Psoas muscle (tissue), 8 donors: ENCODE measurements around the gene CERS6. TPM values are rescaled to one million over a fixed set of nuclear protein-coding genes. Genes with fewer than 3 reads are reported as not detected.

ENCODE experiments used
- ATAC-seq, 4 donors: fragments of 200-7000 bp; cut with Tn5 transposase; one replicate each; pipeline ENCODE4 v1.9.1; 2020; ENCODE audit warnings: moderate library complexity in 3 of 4, mild to moderate bottlenecking in 2 of 4
- DNase-seq, 2 donors: peaks; one replicate each; pipeline ENCODE4 v3.0.0-alpha.2; 2020
- H3K27ac ChIP-seq: fragments of 200-600 bp; one replicate; pipeline ENCODE4 v1.8.0; 2022
- H3K27me3 ChIP-seq, 3 donors: fragments of 200-600 bp in 1 of 3; one replicate each; pipeline versions ENCODE4 v1.6.1 to v1.8.0; 2013 to 2022; ENCODE audit warnings: low read length in 2 of 3, mild to moderate bottlenecking in 2 of 3, moderate library complexity in 1 of 3; ENCODE audit not compliant: insufficient read depth in 3 of 3
- H3K36me3 ChIP-seq, 2 donors: fragments of 200-600 bp in 1 of 2; one replicate each; pipeline versions ENCODE4 v1.6.1 to v1.8.0; 2013 to 2022; ENCODE audit warnings: low read depth in 1 of 2, mild to moderate bottlenecking in 1 of 2, moderate library complexity in 1 of 2; ENCODE audit not compliant: insufficient read depth in 1 of 2
- H3K4me1 ChIP-seq: fragments of 200-600 bp; one replicate; pipeline ENCODE4 v1.8.0; 2022
- H3K4me3 ChIP-seq: fragments of 200-600 bp; one replicate; pipeline ENCODE4 v1.8.0; 2022; ENCODE audit warnings: mild to moderate bottlenecking
- H3K9me3 ChIP-seq: fragments of 200-600 bp; one replicate; pipeline ENCODE4 v1.8.0; 2022
- WGBS, 3 donors: extraction: QIAGEN DNeasy Blood & Tissue Kit; methylation state at CpG; one replicate each; pipeline versions ENCODE4 v1.1.6 to v1.1.7; 2013; 5-methylcytosine and 5-hydroxymethylcytosine counted together
- intact Hi-C, 2 donors: fragments of 100-400 bp; cut with DNase I; formaldehyde crosslinking; loops; one replicate each; pipeline versions ENCODE4 v1.11.0 to v1.14.2; 2022
- polyA plus RNA-seq, 3 donors: library from polyadenylated mRNA; stranded (reverse); fragments of 200-250 nt; gene quantifications; one replicate each; pipeline ENCODE4 v1.2.3, GENCODE V29; 2013
- total RNA-seq, 4 donors: library from RNA; stranded (reverse); fragmentation: NEBNext Ultra II Directional in 2 of 4; extraction: Animal tissue kit (Norgen Biotek cat#: 25700) in 2 of 4; gene quantifications; one replicate each; pipeline versions ENCODE4 v1.2.1 to v1.2.4, GENCODE V29; 2021 to 2023
- TF ChIP-seq, protein P1 (sequence below): fragments of 200-600 bp; IDR thresholded peaks from one replicate; pipeline ENCODE4 v1.8.0; 2022; ENCODE audit warnings: antibody characterized with exemption
- donor health status: healthy with polysubstance abuse.
- donor health status: DM: no; HTN: no; CAD: no; lungs with moderate emphysema.
- donor health status: Bipolar disorder and iron deficiency.
- donor health status: healthy.
- donor health status: DM: yes; HTN: yes; CAD: no.
- donor health status: DM: no; HTN: no; CAD: no.
- donor health status: DM: no; HTN: no; CAD: no.
- donor health status: DM: yes; HTN: yes; CAD: no.

The CERS6 gene
- total and polyA plus RNA-seq, 7 donors = 4.8 to 18.1 (median 11.2) TPM

DNA sequence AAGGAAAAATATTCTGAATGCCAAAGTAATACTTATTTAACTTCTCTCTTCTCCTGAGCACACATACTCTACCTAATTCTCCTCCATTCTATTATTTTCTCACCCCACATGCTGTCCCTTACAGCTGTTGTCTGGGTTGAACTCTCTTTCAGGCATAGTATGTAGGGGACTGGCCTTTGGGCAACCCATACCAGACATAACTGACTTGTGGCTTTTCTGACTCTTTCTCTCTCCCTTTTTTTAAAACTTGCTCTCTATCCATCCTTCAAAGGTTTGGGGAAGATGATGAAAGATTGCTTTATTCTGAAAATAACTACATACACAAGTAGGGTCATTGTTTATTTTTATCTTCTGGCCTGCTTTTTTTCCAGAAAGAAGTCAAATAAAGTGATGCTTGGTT is 276.4 kb downstream of the CERS6 start:
- Histone ChIP-seq H3K36me3 (no peaks in the 10 kb centered on the region), H3K27me3 (no peaks in the 10 kb centered on the region), H3K9me3 (no peaks in the 10 kb centered on the region), H3K4me1 (peaks cover 24% of the 10 kb centered on the region), H3K4me3 (no peak overlapping the region), H3K27ac (no peak overlapping the region)
- intact Hi-C loops = no loop called here
- DNase-seq = no peak
- no peak for ATAC-seq
- TF ChIP-seq, protein P1, sequence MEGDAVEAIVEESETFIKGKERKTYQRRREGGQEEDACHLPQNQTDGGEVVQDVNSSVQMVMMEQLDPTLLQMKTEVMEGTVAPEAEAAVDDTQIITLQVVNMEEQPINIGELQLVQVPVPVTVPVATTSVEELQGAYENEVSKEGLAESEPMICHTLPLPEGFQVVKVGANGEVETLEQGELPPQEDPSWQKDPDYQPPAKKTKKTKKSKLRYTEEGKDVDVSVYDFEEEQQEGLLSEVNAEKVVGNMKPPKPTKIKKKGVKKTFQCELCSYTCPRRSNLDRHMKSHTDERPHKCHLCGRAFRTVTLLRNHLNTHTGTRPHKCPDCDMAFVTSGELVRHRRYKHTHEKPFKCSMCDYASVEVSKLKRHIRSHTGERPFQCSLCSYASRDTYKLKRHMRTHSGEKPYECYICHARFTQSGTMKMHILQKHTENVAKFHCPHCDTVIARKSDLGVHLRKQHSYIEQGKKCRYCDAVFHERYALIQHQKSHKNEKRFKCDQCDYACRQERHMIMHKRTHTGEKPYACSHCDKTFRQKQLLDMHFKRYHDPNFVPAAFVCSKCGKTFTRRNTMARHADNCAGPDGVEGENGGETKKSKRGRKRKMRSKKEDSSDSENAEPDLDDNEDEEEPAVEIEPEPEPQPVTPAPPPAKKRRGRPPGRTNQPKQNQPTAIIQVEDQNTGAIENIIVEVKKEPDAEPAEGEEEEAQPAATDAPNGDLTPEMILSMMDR = no peak

DNA sequence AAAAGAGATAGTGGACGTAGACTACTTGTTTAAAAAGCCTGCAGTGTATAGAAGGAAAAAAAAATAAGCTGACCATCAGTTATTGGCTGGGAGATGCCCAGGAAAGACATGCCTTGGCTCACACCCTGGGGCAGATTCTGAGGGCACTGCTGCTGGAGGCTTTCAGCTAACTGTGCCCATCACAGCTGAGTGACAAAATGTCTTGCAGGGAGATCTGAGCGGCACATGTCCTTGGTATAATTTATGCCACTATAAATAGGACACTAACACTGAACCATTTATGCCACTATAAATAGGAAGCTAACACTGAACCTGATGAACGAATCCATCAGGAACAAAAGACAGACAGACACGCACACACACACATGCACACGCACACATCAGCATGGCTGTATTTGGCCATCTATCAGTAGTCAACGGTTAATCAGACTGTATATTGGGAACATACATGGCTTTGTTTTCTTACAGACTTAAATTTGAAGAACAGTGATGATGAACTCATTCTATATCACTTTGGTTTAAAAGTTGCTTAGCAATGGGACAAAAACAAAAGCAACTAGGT is 278.2 kb downstream of the CERS6 start:
- H3K4me3 ChIP-seq = no peak overlapping the region
- 22 to 47% (median 31%) methylated on average over 6 of the region's 6 CpGs for WGBS, 3 donors
- DNase-seq (peak in 1 of 2 donors; percentile 59), ATAC-seq (peak; percentile 90 to 98 (median 96))
- intact Hi-C loops = no loop called here
- H3K36me3 ChIP-seq = no peaks in the 10 kb centered on the region
- no peaks in the 10 kb centered on the region for H3K9me3 ChIP-seq
- peak overlapping the region; percentile 10 for H3K27ac ChIP-seq
- H3K27me3 ChIP-seq = no peaks in the 10 kb centered on the region
- peaks cover 24% of the 10 kb centered on the region for H3K4me1 ChIP-seq
- TF ChIP-seq, protein P1 = no peak

DNA sequence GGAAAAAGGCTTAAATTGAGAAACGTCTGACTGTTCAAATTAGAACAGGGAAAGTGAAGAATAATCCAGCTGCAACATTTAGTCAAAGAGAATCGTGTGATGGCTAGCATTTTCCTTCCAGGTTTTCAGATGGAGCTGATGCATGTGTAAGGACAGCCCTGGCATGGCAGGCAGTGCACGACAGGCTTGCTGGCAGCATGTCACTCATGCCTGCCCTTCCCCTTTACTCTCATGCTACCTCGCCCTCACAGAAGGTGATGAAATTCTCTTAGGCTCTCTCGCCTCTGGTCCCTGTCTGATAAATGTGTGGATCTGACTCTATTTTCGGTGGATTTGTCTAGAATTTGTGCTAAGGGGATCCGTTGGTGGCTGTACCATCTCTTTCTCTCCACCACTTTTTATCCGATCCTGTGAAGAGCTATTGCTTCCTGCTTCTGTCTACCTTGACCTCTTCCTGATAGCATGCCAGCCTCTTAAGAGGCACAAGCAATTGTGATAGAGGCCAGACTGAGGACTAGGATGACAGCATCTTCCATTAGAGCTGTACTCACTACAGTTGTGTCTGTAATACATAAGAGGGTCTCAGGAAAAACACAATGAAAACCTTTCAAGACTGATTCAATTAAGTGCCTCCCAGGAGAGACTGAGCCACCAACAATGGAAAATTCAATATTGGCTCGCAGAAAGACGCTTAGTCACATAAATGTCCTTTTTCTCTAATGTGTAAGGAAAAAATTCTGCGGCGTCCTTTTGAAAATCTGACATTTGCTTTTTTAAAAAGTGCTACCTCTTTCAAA is 280.8 kb downstream of the CERS6 start:
- peaks cover 20% of the 10 kb centered on the region for H3K4me1 ChIP-seq
- no peaks in the 10 kb centered on the region for H3K9me3 ChIP-seq
- H3K27ac ChIP-seq = no peak overlapping the region
- TF ChIP-seq, protein P1 = no peak
- ATAC-seq (no peak), DNase-seq (no peak)
- 79 to 87% (median 82%) methylated on average over 12 of the region's 12 CpGs for WGBS, 3 donors
- intact Hi-C loops = no loop called here
- no peaks in the 10 kb centered on the region for H3K27me3 ChIP-seq
- no peak overlapping the region for H3K4me3 ChIP-seq
- H3K36me3 ChIP-seq = no peaks in the 10 kb centered on the region

DNA sequence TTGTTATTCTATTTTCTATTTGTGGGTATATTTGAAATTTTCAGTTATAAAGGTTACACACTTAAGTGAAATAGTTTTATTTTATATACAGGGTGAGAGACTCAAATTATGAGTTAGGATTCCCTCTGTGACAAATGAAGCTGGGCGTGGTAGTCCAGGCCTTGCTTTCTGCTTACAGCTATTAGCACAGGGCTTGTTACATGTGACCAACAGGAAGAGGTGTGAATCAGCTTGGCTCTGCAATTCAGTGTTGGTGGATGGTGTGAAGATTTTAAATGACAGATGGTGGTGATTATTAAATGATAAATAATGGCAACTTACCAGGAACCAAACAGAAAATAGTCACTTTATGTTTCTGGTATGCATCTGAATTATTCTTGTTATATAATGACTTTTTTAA is 282.0 kb downstream of the CERS6 start:
- Histone ChIP-seq H3K36me3 (no peaks in the 10 kb centered on the region), H3K9me3 (no peaks in the 10 kb centered on the region), H3K4me1 (peaks cover 20% of the 10 kb centered on the region), H3K4me3 (no peak overlapping the region), H3K27me3 (no peaks in the 10 kb centered on the region), H3K27ac (no peak overlapping the region)
- TF ChIP-seq, protein P1 = no peak
- WGBS, 3 donors = 91 to 93% (median 91%) methylated on average over 1 of the region's 1 CpG
- ATAC-seq = no peak
- DNase-seq = no peak
- intact Hi-C loops = no loop called here
